Endothelial cell (in vitro differentiated cells): ENCODE results near the gene C10orf62. TPM values are rescaled to one million over a fixed set of nuclear protein-coding genes. Genes with fewer than 3 reads are reported as not detected.
A peak's percentile ranks its signal among the peaks of the same experiment; 100 is the strongest.
"Not testable (repeated sequence)": the region's sequence is repeated elsewhere in the genome, so short reads cannot be mapped to it uniquely, and the experiment has no call there.

Source experiments
- DNase-seq: peaks from one replicate; pipeline ENCODE4 v3.0.0; 2021; ENCODE audit warnings: low spot score
- H3K27ac Mint-ChIP-seq: one replicate; pipeline ENCODE4 v1.8.0; 2021; ENCODE audit warnings: mixed read lengths, inconsistent platforms; ENCODE audit not compliant: unreplicated experiment
- H3K27me3 Mint-ChIP-seq: one replicate; pipeline ENCODE4 v1.8.0; 2021; ENCODE audit warnings: mild to moderate bottlenecking, moderate library complexity, mixed read lengths, inconsistent platforms; ENCODE audit not compliant: unreplicated experiment
- H3K36me3 Mint-ChIP-seq: one replicate; pipeline ENCODE4 v1.8.0; 2021; ENCODE audit warnings: mild to moderate bottlenecking, low read depth, mixed read lengths, inconsistent platforms; ENCODE audit not compliant: unreplicated experiment
- H3K4me1 Mint-ChIP-seq: one replicate; pipeline ENCODE4 v1.8.0; 2021; ENCODE audit warnings: mild to moderate bottlenecking, mixed read lengths, inconsistent platforms; ENCODE audit not compliant: unreplicated experiment
- H3K4me3 Mint-ChIP-seq: one replicate; pipeline ENCODE4 v1.8.0; 2021; ENCODE audit warnings: mild to moderate bottlenecking, mixed read lengths, inconsistent platforms; ENCODE audit not compliant: unreplicated experiment
- H3K9me3 Mint-ChIP-seq: one replicate; pipeline ENCODE4 v1.8.0; 2021; ENCODE audit warnings: mixed read lengths, inconsistent platforms; ENCODE audit not compliant: unreplicated experiment
- CTCF ChIP-seq: fragments of 200-600 bp; sonication (generic); IDR thresholded peaks from one replicate; pipeline ENCODE4 v1.5.0; 2021; ENCODE audit warnings: antibody characterized with exemption; ENCODE audit not compliant: unreplicated experiment
- total RNA-seq: library from RNA; stranded (reverse); fragmentation: NEBNext Ultra II Directional; extraction: Animal tissue kit (Norgen Biotek cat#: 25700); gene quantifications from one replicate; pipeline ENCODE4 v1.2.1, GENCODE V29; 2021; ENCODE audit not compliant: unreplicated experiment

Gene C10orf62
- total RNA-seq, 1 donor from 2014 or later = not detected

- Mint-ChIP-seq H3K4me1 (peaks cover 14% of the 10 kb centered on the region), H3K27ac (no peak overlapping the region), H3K27me3 (peaks cover 3% of the 10 kb centered on the region), H3K9me3 (no peaks in the 10 kb centered on the region), H3K36me3 (no peaks in the 10 kb centered on the region), H3K4me3 (no peak overlapping the region)
- TF ChIP-seq CTCF = no peak
- DNase-seq = no peak
These were observed 39.8 kb downstream of the C10orf62 start for GRCh38 chr10:97629289-97629688.

DNA sequence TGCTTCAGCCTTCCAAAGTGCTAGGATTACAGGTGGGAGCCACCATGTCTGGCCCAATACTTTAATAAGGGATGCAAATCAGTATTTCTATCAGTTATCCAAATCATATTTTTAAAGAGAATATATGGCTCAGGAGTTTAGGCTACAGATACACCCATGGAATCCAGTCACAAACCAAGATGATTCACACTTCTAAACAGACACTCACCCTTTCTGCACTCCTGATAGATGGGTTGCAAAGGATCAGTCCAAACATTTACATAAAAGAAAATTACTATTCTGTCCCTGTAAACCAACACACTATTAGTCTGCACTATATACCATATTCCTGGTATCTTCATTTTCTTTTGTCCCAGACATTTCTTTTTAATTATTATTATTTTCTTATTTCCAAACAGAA is 41.6 kb downstream of the C10orf62 start:
- no peaks in the 10 kb centered on the region for H3K36me3 Mint-ChIP-seq
- H3K27ac Mint-ChIP-seq = no peak overlapping the region
- no peaks in the 10 kb centered on the region for H3K9me3 Mint-ChIP-seq
- no peak for TF ChIP-seq CTCF
- H3K4me3 Mint-ChIP-seq = no peak overlapping the region
- DNase-seq = no peak
- peaks cover 14% of the 10 kb centered on the region for H3K4me1 Mint-ChIP-seq
- peaks cover 2% of the 10 kb centered on the region for H3K27me3 Mint-ChIP-seq

DNA sequence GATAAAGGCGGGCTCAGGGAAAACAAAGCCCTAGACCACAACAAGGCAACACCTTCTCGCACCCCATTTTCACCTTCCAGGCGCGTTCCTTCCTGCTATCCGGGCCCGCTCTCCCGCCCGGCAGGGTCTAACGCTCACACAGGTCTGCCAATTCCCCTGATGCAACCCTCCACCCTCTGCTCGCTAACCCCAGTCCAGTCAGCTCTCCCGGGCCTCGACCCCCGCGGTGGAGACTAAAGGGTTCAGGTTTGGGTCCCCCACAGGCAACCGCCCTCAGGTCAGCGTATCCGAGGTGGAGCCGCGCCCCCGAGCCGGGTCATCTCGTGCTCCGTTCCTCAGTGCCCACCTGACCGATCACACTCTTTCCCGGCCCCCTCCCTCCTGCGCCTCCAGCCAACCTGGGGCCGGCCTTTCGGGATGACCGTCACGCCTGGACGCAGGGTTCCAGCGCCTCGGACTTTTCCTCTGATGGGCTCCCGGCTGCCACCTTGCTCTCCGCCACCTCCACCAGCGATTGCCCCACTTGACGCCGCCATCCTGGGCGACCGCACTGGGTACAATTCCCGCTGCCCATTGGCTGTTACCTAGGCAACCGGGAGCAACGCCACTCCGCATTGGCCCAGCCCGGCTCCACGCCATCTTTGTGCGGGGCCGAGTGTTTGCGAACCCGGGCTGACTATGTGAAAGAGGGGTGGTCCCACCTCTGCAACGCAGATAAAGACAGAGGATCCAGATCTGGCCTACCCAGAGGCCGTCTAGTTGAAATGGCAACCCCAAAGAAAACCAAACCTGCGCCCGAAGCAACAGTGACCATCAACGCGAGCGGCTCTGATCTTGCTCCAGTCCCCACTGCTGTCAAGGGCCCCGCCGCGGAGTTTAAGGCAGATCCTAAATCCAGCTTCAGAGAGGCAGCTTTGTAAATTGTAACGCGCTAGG is 43.7 kb downstream of the C10orf62 start, which contains the start of gene MORN4:
Gene MORN4, minus strand, starts transcription at position 552 of the 936 bp plus-strand sequence. CDS start 13,847 bp downstream, outside the sequence.
- peak; percentile 93 for DNase-seq
- no peaks in the 10 kb centered on the region for H3K9me3 Mint-ChIP-seq
- no peak within 1 kb of the TSS for H3K27ac Mint-ChIP-seq
- H3K27me3 Mint-ChIP-seq = peaks cover 2% of the 10 kb centered on the region
- H3K4me1 Mint-ChIP-seq = peaks cover 14% of the 10 kb centered on the region
- peak within 1 kb of the TSS; percentile 99 for H3K4me3 Mint-ChIP-seq
- TF ChIP-seq CTCF = no peak
- no peaks in the 10 kb centered on the region for H3K36me3 Mint-ChIP-seq

DNA sequence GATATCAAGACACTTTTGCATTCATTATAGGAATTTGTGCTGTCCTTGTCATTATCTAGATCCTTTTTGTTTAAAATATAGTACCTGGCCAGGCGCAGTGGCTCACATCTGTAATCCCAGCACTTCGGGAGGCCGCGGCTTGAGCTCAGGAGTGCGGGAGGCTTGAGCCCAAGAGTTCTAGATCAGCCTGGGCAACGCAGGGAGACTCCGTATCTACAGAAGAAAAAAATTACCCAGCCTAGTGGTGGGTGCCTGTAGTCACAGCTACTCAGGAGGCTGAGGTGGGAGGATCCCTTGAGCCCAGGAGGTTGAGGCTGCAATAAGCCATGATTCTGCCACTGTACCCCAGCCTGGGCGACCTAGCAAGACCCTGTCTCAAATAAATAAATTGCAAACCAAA is 44.4 kb downstream of the C10orf62 start:
- Mint-ChIP-seq H3K9me3 (no peaks in the 10 kb centered on the region), H3K36me3 (no peaks in the 10 kb centered on the region), H3K4me3 (peak overlapping the region; percentile 99), H3K27ac (no peak overlapping the region), H3K27me3 (peaks cover 2% of the 10 kb centered on the region), H3K4me1 (peaks cover 14% of the 10 kb centered on the region)
- DNase-seq = no peak
- TF ChIP-seq CTCF = peak; percentile 57

- no peak for DNase-seq
- H3K27ac Mint-ChIP-seq = no peak overlapping the region
- peaks cover 18% of the 10 kb centered on the region for H3K4me1 Mint-ChIP-seq
- H3K36me3 Mint-ChIP-seq = peaks cover 3% of the 10 kb centered on the region
- H3K4me3 Mint-ChIP-seq = no peak overlapping the region
- TF ChIP-seq CTCF = no peak
- peaks cover 2% of the 10 kb centered on the region for H3K27me3 Mint-ChIP-seq
- no peaks in the 10 kb centered on the region for H3K9me3 Mint-ChIP-seq
These were observed 46.1 kb downstream of the C10orf62 start for GRCh38 chr10:97635577-97635976.

DNA sequence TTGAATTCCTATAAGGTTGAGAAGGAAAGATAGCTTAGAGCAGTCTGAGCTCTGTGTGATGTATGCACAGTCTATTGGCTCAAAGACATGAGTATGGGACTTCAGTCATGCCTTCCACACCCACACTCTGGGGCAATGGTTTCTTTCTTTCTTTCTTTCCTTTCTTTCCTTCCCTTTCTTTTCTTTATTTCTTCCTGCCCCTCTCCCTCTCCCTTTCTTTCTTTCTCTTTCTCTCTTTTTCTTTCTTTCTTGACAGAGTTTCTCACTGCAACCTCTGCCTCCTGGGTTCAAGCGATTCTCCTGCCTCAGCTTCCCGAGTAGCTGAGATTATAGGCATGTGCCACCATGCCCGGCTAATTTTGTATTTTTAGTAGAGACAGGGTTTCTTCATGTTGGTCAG is 49.6 kb downstream of the C10orf62 start:
- H3K36me3 Mint-ChIP-seq, H3K27me3 Mint-ChIP-seq, DNase-seq, H3K27ac Mint-ChIP-seq, H3K9me3 Mint-ChIP-seq, H3K4me3 Mint-ChIP-seq: not testable (repeated sequence)
- H3K4me1 Mint-ChIP-seq = peaks cover 21% of the 10 kb centered on the region
